Fibroblast of upper back skin (primary cell): Measurements from ENCODE around the gene EPHB1.
"Not testable (repeated sequence)": the region's sequence is repeated elsewhere in the genome, so short reads cannot be mapped to it uniquely, and the experiment has no call there.

ENCODE experiments used
- DNase-seq: peaks from one replicate; pipeline ENCODE4 v3.0.0-alpha.2; 2013

EPHB1 gene

DNA sequence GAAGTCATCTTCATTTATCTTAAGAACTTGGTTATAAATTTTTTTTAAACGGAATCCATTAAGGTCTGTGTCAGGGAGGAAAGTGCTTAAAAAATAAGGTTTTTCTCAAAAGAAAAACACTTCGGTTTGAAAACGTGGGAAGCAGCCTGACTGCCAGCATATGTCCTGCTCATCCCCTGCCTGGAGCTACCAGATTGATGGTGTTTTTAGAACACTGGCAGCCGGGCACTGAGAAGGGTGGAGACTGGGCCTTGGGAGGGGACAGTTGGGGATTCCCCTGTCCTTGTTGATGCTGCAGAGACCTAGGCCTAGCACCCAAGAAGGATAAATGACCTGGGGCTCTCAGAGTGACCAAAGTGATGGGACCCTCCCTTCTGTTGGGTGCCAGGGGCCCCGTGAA lies 296.9 kb downstream of the EPHB1 start:
- DNase-seq, result no peak

DNA sequence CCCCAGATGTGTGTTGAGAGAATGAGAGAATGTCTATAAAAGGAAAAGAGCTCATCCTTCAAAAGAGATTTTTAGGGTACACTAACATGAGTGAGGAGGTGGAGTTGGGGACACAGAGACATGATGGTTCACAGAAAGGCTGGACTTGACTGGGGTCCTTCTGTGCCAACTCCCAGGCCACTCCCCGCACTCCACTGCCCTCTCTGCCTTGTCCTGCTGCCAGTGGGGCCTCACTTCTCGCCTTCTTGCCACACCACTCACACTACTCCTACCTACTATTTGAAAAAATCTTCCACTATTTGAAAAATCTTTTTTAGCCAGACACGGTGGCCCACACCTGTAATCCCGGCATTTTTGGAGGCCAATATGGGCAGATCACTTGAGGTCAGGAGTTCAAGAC lies 298.1 kb downstream of the EPHB1 start:
- no peak for DNase-seq

DNA sequence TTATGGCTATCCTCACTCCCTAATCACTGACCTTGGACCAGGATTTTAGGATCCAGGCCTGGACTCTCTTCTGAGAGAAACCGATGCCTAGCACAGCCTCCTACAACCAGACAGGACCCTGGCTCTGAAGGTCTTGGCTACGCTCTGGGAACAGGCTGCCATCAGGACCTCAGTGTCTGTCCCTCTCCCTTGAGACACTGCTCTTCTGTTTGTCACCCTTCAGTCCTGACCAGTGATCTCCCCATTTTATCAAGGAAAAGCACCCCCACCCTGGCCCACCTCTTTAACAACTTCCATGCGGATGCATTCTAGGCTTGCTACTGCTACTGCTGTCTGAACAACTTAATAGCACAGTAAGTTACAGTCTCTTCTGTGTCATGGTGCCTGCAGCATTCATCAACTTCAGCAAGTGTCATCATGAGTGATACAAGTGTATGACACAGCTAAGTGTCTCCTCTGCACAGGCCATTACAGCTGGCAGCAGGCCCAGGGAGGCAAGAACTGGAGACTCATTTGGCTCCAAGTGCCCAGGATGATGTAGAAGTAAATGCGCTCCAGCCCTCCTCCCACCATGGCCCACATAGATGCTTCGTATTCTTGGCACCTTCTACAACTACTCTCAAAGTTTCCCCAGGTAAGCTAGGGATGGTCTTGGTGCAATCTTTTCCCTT lies 302.4 kb downstream of the EPHB1 start:
- DNase-seq, result no peak

GRCh38 chr3:135099734-135100355 lies 304.8 kb downstream of the EPHB1 start:
- DNase-seq, result no peak

DNA sequence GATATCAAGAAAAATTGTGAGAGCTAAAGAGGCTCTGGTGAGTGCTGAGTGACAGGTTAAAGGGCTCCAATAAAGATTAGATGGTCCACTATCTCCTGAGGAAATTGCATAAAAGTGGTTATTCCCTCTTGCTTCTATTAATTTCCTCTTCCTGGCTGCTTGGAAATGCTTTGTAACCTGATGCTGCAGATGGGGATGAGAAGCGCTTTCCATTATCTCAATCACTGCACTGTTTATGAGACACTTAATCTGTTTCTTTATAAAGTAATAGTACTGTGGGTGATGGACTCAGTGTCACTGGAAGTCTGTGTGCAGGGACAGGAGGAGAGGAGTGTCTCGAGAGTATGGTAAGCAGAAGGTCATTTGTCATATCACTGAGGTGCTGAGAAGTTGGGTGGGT lies 305.3 kb downstream of the EPHB1 start:
- DNase-seq, result no peak

DNA sequence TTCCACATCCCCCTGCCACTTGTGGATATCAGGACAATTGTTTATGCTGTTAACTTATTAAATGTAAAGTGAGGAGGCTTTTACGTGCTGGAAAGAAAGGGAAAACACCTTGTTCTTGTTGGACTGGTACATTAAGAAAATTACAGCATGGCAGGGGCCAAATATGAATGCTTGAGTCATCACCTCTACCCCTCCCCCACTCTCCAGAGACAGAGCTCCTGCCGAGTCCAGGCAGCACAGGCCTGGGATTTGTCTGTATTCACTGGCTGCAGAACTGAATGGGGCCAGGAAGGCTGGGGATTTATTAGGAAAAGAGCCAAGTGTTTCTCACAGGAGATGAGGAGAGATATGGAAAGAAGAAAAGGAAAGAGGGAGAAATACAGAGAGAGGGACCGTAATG lies 308.9 kb downstream of the EPHB1 start:
- DNase-seq, result peak; percentile 9

- DNase-seq, result peak; percentile 45
Measured at GRCh38 chr3:135106445-135106844, 311.4 kb downstream of the EPHB1 start.

DNA sequence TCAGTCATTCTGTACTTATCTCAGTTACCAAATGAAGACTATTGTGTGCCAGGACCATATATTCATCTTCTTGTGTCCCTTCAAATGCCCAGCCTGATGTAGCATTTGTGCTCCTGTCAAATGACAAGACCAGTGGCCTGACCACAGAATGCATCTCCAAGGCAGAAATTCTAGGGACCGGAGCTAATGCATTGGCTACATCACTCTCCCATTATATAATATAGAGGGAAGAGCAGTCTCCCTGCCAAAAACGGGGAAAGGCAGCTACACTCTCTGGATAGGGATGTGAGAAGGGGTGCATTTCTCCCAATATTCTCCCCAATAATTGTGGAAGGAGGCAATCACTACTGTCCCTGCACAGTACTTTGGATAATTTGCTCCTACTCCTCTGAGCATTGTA lies 312.0 kb downstream of the EPHB1 start:
- no peak for DNase-seq

DNA sequence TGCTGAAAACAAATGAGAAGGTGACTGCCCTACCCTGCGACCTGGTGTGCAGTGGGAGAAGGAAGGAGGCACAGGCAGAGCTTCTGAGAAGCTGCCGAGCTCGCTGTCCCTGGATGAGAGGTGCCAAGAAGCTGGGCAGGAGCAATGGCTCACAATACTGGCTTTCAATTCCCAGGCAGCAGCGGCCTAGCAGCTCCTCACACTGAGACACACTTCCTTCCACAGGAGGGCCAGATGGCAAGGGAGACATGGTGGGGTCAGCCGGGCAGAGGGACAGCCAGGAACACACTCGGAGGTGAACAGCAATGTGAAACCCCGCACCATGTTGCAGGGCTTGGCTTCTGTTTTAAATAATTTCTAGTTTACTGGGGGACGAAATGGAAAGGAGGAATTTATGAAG lies 314.6 kb downstream of the EPHB1 start:
- no peak for DNase-seq

GRCh38 chr3:135114551-135114950 lies 319.5 kb downstream of the EPHB1 start:
- DNase-seq, result not testable (repeated sequence)

DNA sequence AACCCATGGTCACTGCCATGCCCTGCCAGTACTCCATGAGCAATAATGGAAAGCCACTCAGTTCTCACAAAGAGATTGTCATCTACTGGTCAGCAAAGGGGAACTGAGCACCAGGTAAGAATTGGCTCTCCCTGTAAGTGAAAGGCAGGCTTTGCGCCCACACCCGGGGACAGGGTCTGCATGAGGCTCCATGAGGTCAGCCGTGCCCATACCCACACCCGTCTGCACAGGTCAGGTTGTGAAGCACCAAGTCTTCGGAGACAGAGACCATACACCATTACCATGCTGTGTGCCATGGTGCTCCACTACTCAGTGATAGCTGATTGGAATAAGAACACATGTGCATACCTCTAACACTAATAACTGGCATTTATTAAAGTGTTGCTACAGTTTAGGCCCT lies 322.9 kb downstream of the EPHB1 start:
- DNase-seq, result no peak

GRCh38 chr3:135118792-135119191 lies 323.7 kb downstream of the EPHB1 start:
- DNase-seq, result no peak

DNA sequence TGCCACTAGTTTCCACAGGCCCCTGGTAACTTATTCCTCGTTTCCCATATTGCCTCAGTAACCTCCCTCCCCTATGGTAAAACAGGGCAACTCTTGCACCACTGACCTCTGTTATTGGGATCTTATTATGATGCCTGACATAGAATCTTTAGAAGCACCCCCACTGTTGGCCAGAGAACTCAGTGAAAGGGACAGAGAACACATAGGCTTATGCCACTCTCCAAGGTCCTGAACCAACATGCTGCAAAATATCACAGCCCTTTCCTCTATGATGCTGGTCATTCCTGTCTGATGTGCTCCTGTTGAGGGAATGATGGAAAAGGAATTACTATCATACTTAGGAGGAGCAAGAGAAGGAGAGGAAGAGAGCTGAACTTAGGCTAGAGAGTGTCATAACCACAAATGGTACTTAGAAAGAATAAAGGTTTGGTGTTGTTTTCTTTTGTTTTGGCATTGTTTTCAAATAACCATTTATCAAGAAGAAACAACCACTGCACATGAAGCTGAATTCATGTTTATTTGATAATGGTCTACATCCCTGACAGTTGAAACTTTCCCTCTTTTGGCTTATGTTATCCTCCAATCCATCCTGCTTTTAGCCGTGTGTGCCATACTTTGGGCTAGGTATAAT lies 330.2 kb downstream of the EPHB1 start:
- peak; percentile 57 for DNase-seq

- DNase-seq, result no peak
Measured at GRCh38 chr3:135127946-135128470, 332.9 kb downstream of the EPHB1 start.

DNA sequence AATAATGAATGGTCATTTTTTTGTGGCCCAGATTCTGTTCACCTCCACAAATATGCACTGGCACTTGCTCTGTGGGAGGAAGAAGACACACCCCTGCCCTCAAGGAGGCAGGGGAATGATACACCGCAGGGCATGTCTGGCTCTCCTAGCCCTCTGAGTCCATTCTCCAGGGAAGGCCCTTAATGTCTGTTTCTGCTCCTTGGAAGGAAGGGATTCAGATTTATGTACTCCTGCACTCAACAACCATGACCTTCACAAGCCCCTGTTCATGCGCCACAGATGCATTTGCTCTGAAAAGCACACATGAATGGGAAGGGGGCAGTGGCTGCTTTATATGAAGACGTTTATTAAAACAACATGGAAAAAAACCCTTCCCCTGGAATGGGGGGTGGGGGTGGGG lies 333.8 kb downstream of the EPHB1 start:
- DNase-seq, result no peak

DNA sequence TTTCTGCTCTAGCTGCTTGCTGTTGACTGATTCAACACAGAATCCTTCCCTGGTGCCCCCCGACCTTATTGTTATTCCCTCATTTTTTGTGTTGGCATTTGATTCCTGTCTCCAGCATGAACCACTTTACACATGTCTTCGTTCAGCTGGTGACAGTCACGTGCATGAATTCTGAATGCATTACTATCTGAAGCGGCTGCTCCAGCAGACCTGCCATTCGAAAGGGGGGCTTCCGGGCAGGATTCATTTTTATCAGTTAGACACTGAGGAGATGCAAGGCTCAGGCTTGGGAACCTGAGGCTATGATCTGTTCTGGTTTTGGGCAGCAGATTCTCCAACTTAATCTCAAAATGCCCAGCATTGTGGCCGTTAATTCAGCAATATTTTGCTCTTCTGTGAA lies 336.2 kb downstream of the EPHB1 start:
- DNase-seq, result no peak

- no peak for DNase-seq
Measured at GRCh38 chr3:135133905-135134683, 339.0 kb downstream of the EPHB1 start.

- no peak for DNase-seq
Measured at GRCh38 chr3:135134684-135135075, 339.6 kb downstream of the EPHB1 start.

DNA sequence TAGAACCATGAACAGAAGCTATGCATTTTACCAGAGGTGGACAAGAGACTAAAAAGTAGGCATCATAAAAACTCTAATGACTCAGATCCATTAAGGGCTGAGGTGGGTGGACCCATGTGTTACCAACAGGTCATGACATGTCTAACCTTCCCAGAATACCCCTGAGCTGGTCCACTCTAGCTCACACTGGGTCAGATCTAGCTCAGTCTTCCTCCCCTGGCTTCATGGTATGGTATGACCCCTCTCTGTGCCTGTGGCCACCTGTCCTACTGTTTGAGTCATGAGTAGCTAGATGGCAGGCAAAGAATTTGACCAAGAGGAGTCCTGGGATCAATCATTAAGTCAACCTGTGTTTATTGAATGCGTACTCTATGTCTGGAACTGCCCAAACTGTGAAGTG lies 340.4 kb downstream of the EPHB1 start:
- no peak for DNase-seq

GRCh38 chr3:135136361-135137100 lies 341.5 kb downstream of the EPHB1 start:
- no peak for DNase-seq

- no peak for DNase-seq
Measured at GRCh38 chr3:135137296-135137695, 342.2 kb downstream of the EPHB1 start.

DNA sequence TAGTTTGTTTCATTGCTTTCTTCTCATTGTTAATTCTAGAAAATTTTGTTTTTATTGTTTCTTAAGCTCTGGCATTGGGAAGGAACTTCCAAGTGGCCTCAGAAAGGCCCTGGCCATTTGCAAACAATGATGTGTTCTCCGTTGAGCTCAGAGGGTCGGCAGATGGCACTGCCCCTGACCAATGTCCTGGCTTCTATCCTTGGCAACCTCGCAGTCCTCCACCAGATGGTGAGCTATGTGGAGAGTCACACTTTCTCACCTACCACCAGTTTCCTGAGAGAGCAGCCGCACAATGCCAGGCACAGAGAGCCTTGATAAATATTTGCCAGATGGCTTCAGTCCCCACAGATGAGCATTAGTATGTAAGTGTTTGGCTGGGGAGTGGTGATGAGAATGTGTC lies 343.7 kb downstream of the EPHB1 start:
- DNase-seq, result no peak

DNA sequence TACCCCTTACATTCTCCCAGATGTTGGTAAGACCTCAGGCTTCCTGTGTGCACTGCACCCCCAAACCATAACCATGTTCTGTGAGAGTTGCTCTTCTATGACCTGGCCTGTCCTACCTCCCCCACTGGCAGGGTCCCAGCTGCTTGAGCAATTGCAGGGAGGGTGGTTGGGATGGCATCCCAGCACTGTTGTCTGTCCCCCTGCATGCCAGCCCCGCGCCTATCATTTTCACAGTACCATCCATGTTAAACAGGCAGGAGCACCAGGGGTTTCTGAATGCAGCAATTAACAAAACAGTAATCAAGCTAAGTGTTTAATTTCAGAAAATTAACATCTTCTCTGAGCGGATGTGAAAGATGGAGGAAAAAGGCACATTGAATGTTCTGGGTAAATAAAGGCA lies 345.5 kb downstream of the EPHB1 start:
- DNase-seq, result no peak
